HepG2 (cell line): ENCODE results near the gene JAG1. TPM values are rescaled to one million over a fixed set of nuclear protein-coding genes. Genes with fewer than 3 reads are reported as not detected.

ENCODE experiments used
- CENPX ChIP-seq: sonication (generic); formaldehyde crosslinking; IDR thresholded peaks from 2 replicates; pipeline ENCODE4 v1.9.0; 2021; ENCODE audit warnings: mild to moderate bottlenecking, missing genetic modification reagents, moderate library complexity
- CHD2 ChIP-seq: IDR thresholded peaks from 2 replicates; pipeline ENCODE4 v1.6.1; 2011; ENCODE audit warnings: low read depth, low read length, improper control_type of control experiment
- DMTF1 ChIP-seq: sonication (generic); formaldehyde crosslinking; IDR thresholded peaks from 2 replicates; pipeline ENCODE4 v1.4.0; 2020; ENCODE audit warnings: mild to moderate bottlenecking, missing genetic modification reagents
- DZIP1 ChIP-seq: sonication (generic); formaldehyde crosslinking; IDR thresholded peaks from 2 replicates; pipeline ENCODE4 v1.5.0; 2020; ENCODE audit warnings: mild to moderate bottlenecking, missing genetic modification reagents
- KLF16 ChIP-seq, 2 experiments: sonication (generic) in 1 of 2; formaldehyde crosslinking in 1 of 2; IDR thresholded peaks; 2 replicates each; pipeline versions ENCODE4 v1.6.1 to v1.8.0; 2016 to 2023; ENCODE audit warnings: missing genetic modification reagents in 2 of 2, missing compliant biosample characterization in 1 of 2
- NFE2 ChIP-seq: sonication (generic); formaldehyde crosslinking; IDR thresholded peaks from 2 replicates; pipeline ENCODE4 v1.4.0; 2020; ENCODE audit warnings: missing genetic modification reagents
- RBM39 ChIP-seq: fragments of 200-400 bp; formaldehyde crosslinking; IDR thresholded peaks from one replicate; pipeline ENCODE4 v1.6.1; 2018; ENCODE audit warnings: antibody characterized with exemption, mild to moderate bottlenecking, low read depth, low read length; ENCODE audit not compliant: poor library complexity, severe bottlenecking
- SAP130 ChIP-seq: IDR thresholded peaks from 2 replicates; pipeline ENCODE4 v1.6.1; 2016; ENCODE audit warnings: low read depth
- SOX5 ChIP-seq: IDR thresholded peaks from 2 replicates; pipeline ENCODE4 v1.6.1; 2016; ENCODE audit warnings: borderline replicate concordance
- SRF ChIP-seq: IDR thresholded peaks from 2 replicates; pipeline ENCODE4 v1.6.1; 2011; ENCODE audit warnings: mild to moderate bottlenecking, low read depth, low read length, moderate library complexity
- TCF7 ChIP-seq: sonication (generic); IDR thresholded peaks from 2 replicates; pipeline ENCODE4 v1.6.1; 2016; ENCODE audit warnings: antibody characterized with exemption, low read depth
- ZBTB8A ChIP-seq: sonication (generic); formaldehyde crosslinking; IDR thresholded peaks from 2 replicates; pipeline ENCODE4 v1.4.0; 2020; ENCODE audit warnings: mild to moderate bottlenecking, low read depth, missing genetic modification reagents, borderline replicate concordance
- ZC3H13 ChIP-seq: sonication (generic); formaldehyde crosslinking; IDR thresholded peaks from 2 replicates; pipeline ENCODE4 v1.8.1; 2023; ENCODE audit warnings: mild to moderate bottlenecking, missing genetic modification reagents, moderate library complexity
- ZFP37 ChIP-seq: sonication (generic); formaldehyde crosslinking; IDR thresholded peaks from 2 replicates; pipeline ENCODE4 v1.4.0; 2020; ENCODE audit warnings: missing genetic modification reagents, borderline replicate concordance
- ZKSCAN1 ChIP-seq: fragments of 150-350 bp; IDR thresholded peaks from 2 replicates; pipeline ENCODE4 v1.6.1; 2014; ENCODE audit warnings: low read length
- ZNF251 ChIP-seq: sonication (generic); formaldehyde crosslinking; IDR thresholded peaks from 2 replicates; pipeline ENCODE4 v1.9.0; 2021; ENCODE audit warnings: mild to moderate bottlenecking, missing genetic modification reagents
- ZNF558 ChIP-seq: sonication (generic); formaldehyde crosslinking; IDR thresholded peaks from 2 replicates; pipeline ENCODE4 v1.9.0; 2022; ENCODE audit warnings: mild to moderate bottlenecking, missing genetic modification reagents, borderline replicate concordance
- ZNF652 ChIP-seq: IDR thresholded peaks from 2 replicates; pipeline ENCODE4 v1.6.1; 2016; ENCODE audit warnings: low read depth, borderline replicate concordance
- ZNF713 ChIP-seq: sonication (generic); formaldehyde crosslinking; IDR thresholded peaks from 2 replicates; pipeline ENCODE4 v1.4.0; 2020; ENCODE audit warnings: mild to moderate bottlenecking, missing genetic modification reagents
- ZSCAN22 ChIP-seq: sonication (generic); formaldehyde crosslinking; IDR thresholded peaks from 2 replicates; pipeline ENCODE4 v1.4.0; 2020; ENCODE audit warnings: mild to moderate bottlenecking, missing genetic modification reagents
- polyA plus RNA-seq, 8 experiments: library from polyadenylated mRNA; depleted of rRNA in 3 of 8; stranded (reverse) in 7 of 8; unstranded in 1 of 8; fragments of >200 nt; fragmentation: Illumina TruSeq in 4 of 8; extraction: Trizol in 4 of 8; gene quantifications; 2 replicates each; pipeline versions ENCODE4 v1.2.1 to v1.2.3, GENCODE V29; 2011 to 2016; ENCODE audit warnings: low read depth in 4 of 8, missing spikeins in 1 of 8, mixed read lengths in 1 of 8; ENCODE audit not compliant: insufficient read depth in 1 of 8
- total RNA-seq, 5 experiments: library from RNA; depleted of rRNA; stranded (reverse); fragments of >200 nt; fragmentation: Illumina TruSeq; extraction: Trizol; gene quantifications; 2 replicates each; pipeline ENCODE4 v1.2.3, GENCODE V29; 2016; ENCODE audit warnings: low read depth in 1 of 5
- TF ChIP-seq, protein P1 (sequence below): IDR thresholded peaks from 2 replicates; pipeline ENCODE4 v1.6.1; 2016; ENCODE audit warnings: low read depth
- TF ChIP-seq, protein P2 (sequence below): sonication (generic); formaldehyde crosslinking; IDR thresholded peaks from 2 replicates; pipeline ENCODE4 v1.5.1; 2020; ENCODE audit warnings: missing genetic modification reagents, mild to moderate bottlenecking, borderline replicate concordance

Gene JAG1
- total and polyA plus RNA-seq, 2 of the 13 experiments (the other 11 are each of a cell fraction or from before 2014, with no cell fraction given), result 47.1 to 56.3 TPM

DNA sequence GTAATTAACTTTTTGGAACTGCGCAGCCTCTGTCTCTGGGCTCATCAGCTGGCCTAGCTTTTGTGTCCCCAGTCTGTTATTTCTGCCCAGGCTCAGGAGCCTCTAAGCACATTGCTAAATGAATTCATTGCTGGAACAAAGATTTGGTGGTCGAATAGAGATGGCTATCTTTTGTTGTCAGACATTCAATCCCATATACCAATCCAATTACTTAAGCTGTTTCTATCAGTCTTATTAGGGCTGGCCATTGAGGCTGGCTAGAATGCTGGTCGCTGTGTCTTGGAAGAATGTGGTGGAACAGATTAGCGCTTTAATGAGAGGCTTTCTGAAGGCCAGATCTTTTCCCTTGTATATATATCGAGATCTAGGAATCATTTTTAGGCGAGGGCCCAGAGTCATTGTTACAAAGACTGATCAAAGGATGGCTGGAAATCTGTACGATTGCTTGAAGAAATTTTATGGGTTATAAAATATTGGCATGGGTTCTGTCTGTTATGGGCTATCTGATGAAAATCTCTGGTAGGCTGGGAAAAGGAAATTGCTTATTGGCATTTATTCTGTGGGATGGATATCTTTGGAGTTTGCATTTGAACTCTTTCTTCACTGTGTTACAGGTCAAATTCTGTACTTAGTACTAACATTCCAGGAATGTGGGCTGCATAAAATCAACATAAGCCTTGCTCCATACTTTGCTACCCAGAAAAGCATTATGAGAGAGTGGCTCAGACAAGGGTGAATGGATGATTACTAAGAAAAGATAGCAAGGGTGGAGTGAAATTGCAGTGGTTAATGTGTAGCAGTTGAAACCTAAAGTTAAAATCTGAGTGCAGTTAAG, 34.8 kb upstream of the JAG1 start (continued):
- TF ChIP-seq CENPX (CRISPR knock-in tag) (no peak), ZNF251 (CRISPR knock-in tag) (no peak), ZNF652 (peak; percentile 74), ZFP37 (CRISPR knock-in tag) (no peak), ZC3H13 (CRISPR knock-in tag) (no peak), ZSCAN22 (CRISPR knock-in tag) (no peak), DMTF1 (CRISPR knock-in tag) (no peak), RBM39 (no peak), ZBTB8A (CRISPR knock-in tag) (no peak), ZKSCAN1 (0 out of 2 replicates have a peak, but pooled peaks have one; percentile 56), KLF16 (CRISPR knock-in tag; IDR thresholded peaks at IDR 0.05) (peak in 1 of 2 experiments; percentile 82; a peak in 2 of 4 replicates), SRF (no peak), DZIP1 (no peak), ZNF558 (no peak), TCF7 (peak; percentile 90), NFE2 (CRISPR knock-in tag) (no peak), SAP130 (peak; percentile 91), ZNF713 (CRISPR knock-in tag) (no peak), CHD2 (no peak), SOX5 (CRISPR knock-in tag) (peak; percentile 94)
- TF ChIP-seq, protein P1, sequence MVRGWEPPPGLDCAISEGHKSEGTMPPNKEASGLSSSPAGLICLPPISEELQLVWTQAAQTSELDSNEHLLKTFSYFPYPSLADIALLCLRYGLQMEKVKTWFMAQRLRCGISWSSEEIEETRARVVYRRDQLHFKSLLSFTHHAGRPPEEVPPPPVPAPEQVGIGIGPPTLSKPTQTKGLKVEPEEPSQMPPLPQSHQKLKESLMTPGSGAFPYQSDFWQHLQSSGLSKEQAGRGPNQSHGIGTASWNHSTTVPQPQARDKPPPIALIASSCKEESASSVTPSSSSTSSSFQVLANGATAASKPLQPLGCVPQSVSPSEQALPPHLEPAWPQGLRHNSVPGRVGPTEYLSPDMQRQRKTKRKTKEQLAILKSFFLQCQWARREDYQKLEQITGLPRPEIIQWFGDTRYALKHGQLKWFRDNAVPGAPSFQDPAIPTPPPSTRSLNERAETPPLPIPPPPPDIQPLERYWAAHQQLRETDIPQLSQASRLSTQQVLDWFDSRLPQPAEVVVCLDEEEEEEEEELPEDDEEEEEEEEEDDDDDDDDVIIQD (CRISPR knock-in tag), result peak; percentile 92
- TF ChIP-seq, protein P2, sequence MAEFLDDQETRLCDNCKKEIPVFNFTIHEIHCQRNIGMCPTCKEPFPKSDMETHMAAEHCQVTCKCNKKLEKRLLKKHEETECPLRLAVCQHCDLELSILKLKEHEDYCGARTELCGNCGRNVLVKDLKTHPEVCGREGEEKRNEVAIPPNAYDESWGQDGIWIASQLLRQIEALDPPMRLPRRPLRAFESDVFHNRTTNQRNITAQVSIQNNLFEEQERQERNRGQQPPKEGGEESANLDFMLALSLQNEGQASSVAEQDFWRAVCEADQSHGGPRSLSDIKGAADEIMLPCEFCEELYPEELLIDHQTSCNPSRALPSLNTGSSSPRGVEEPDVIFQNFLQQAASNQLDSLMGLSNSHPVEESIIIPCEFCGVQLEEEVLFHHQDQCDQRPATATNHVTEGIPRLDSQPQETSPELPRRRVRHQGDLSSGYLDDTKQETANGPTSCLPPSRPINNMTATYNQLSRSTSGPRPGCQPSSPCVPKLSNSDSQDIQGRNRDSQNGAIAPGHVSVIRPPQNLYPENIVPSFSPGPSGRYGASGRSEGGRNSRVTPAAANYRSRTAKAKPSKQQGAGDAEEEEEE (CRISPR knock-in tag), result no peak
